ENCODE measurements around the gene CRYBA2. TPM values are rescaled to one million over a fixed set of nuclear protein-coding genes. Genes with fewer than 3 reads are reported as not detected.

CRYBA2 gene
- polyA plus RNA-seq, 1 donor from 2014 or later, result not detected

DNA sequence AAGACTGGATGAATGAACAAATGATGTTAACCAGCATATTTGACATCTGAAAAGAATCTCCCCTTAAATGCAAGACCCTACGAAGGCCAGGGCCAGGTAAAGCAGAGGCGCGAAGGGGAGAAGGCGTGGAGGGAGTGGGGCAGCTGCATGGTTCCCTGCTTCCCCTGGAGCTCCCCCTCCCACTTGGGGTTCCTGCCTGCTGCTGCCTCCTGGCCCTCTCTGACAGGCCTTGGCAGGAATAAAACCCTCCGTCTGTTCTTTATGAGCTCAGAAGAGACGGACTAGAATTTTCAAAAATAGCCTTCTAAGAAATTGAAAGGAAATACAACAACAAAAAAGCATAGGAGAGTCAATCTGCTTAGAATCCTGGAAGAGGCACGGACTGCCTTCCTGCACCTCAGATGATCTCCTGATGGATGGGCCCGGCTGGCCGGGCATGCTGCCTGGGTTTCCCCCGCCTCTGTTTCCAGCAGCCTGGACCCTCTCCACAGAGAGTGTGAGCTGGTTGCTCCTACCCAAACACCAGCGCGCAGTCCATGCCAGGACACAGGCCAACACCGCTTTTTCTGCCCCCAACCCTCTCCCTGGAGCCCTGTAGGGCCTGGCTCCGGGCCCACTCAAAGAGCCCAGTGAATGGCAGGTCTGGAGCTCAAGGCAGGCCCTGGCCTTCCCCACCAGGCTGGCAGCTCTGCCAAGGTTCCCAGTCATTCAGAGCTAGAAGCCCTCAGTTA lies 24.1 kb upstream of the CRYBA2 start:
- Histone ChIP-seq H3K27me3 (ENCODE audit: insufficient read depth, low read depth, low read length) (peaks cover 6% of the 10 kb centered on the region), H3K4me2 (ENCODE audit: low read length) (no peak overlapping the region), H3K4me3 (ENCODE audit: low read length) (no peak overlapping the region)

GRCh38 chr2:219016721-219017120 lies 23.5 kb upstream of the CRYBA2 start:
- H3K36me3 ChIP-seq (ENCODE audit: insufficient read depth, low read length), result no peaks in the 10 kb centered on the region
- H3K4me2 ChIP-seq (ENCODE audit: low read length), result no peak overlapping the region
- H3K27me3 ChIP-seq (ENCODE audit: insufficient read depth, low read depth, low read length), result peaks cover 6% of the 10 kb centered on the region
- no peak overlapping the region for H2AFZ ChIP-seq (ENCODE audit: low read depth, low read length)
- H4K20me1 ChIP-seq (ENCODE audit: insufficient read depth), result no peaks in the 10 kb centered on the region
- no peaks in the 10 kb centered on the region for H3F3A ChIP-seq (ENCODE audit: insufficient read depth, low read length, poor library complexity, severe bottlenecking)
- TF ChIP-seq RAD21 (conservative IDR thresholded peaks at IDR 0.05) (no peak), SMC3 (conservative IDR thresholded peaks at IDR 0.05; ENCODE audit: poor library complexity) (no peak), TAF1 (IDR thresholded peaks at IDR 0.05; ENCODE audit: low read depth) (no peak), EZH2 (IDR thresholded peaks at IDR 0.05; ENCODE audit: borderline replicate concordance, insufficient read depth, low read length, poor library complexity, severe bottlenecking) (no peak), POLR2AphosphoS5 (IDR thresholded peaks at IDR 0.05) (no peak), EP300 (conservative IDR thresholded peaks at IDR 0.05; ENCODE audit: poor library complexity, severe bottlenecking) (no peak), MXI1 (conservative IDR thresholded peaks at IDR 0.05; ENCODE audit: poor library complexity, severe bottlenecking) (no peak)
- TF ChIP-seq, protein P1, sequence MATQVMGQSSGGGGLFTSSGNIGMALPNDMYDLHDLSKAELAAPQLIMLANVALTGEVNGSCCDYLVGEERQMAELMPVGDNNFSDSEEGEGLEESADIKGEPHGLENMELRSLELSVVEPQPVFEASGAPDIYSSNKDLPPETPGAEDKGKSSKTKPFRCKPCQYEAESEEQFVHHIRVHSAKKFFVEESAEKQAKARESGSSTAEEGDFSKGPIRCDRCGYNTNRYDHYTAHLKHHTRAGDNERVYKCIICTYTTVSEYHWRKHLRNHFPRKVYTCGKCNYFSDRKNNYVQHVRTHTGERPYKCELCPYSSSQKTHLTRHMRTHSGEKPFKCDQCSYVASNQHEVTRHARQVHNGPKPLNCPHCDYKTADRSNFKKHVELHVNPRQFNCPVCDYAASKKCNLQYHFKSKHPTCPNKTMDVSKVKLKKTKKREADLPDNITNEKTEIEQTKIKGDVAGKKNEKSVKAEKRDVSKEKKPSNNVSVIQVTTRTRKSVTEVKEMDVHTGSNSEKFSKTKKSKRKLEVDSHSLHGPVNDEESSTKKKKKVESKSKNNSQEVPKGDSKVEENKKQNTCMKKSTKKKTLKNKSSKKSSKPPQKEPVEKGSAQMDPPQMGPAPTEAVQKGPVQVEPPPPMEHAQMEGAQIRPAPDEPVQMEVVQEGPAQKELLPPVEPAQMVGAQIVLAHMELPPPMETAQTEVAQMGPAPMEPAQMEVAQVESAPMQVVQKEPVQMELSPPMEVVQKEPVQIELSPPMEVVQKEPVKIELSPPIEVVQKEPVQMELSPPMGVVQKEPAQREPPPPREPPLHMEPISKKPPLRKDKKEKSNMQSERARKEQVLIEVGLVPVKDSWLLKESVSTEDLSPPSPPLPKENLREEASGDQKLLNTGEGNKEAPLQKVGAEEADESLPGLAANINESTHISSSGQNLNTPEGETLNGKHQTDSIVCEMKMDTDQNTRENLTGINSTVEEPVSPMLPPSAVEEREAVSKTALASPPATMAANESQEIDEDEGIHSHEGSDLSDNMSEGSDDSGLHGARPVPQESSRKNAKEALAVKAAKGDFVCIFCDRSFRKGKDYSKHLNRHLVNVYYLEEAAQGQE (IDR thresholded peaks at IDR 0.05; ENCODE audit: borderline replicate concordance), result no peak
- TF ChIP-seq, protein P2, sequence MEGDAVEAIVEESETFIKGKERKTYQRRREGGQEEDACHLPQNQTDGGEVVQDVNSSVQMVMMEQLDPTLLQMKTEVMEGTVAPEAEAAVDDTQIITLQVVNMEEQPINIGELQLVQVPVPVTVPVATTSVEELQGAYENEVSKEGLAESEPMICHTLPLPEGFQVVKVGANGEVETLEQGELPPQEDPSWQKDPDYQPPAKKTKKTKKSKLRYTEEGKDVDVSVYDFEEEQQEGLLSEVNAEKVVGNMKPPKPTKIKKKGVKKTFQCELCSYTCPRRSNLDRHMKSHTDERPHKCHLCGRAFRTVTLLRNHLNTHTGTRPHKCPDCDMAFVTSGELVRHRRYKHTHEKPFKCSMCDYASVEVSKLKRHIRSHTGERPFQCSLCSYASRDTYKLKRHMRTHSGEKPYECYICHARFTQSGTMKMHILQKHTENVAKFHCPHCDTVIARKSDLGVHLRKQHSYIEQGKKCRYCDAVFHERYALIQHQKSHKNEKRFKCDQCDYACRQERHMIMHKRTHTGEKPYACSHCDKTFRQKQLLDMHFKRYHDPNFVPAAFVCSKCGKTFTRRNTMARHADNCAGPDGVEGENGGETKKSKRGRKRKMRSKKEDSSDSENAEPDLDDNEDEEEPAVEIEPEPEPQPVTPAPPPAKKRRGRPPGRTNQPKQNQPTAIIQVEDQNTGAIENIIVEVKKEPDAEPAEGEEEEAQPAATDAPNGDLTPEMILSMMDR (IDR thresholded peaks at IDR 0.05; ENCODE audit: poor library complexity, severe bottlenecking), result no peak
- no peak overlapping the region for H3K27ac ChIP-seq (ENCODE audit: low read length)
- no peak overlapping the region for H3K4me3 ChIP-seq (ENCODE audit: low read length)
- no peak overlapping the region for H3K9ac ChIP-seq (ENCODE audit: low read length)
- H3K79me2 ChIP-seq (replicated peaks; ENCODE audit: insufficient read depth, low read length), result no peaks in the 10 kb centered on the region
- no peaks in the 10 kb centered on the region for H3K9me3 ChIP-seq (ENCODE audit: low read length)
- no peaks in the 10 kb centered on the region for H3K9me2 ChIP-seq (ENCODE audit: insufficient read depth, low read length)

More for the DNA sequence above, 24.1 kb upstream of the CRYBA2 start:
- Histone ChIP-seq H3F3A (ENCODE audit: insufficient read depth, low read length, poor library complexity, severe bottlenecking) (no peaks in the 10 kb centered on the region), H4K20me1 (ENCODE audit: insufficient read depth) (no peaks in the 10 kb centered on the region), H3K9ac (ENCODE audit: low read length) (no peak overlapping the region), H2AFZ (ENCODE audit: low read depth, low read length) (no peak overlapping the region), H3K9me2 (ENCODE audit: insufficient read depth, low read length) (no peaks in the 10 kb centered on the region), H3K36me3 (ENCODE audit: insufficient read depth, low read length) (no peaks in the 10 kb centered on the region), H3K79me2 (replicated peaks; ENCODE audit: insufficient read depth, low read length) (no peaks in the 10 kb centered on the region), H3K27ac (ENCODE audit: low read length) (no peak overlapping the region), H3K9me3 (ENCODE audit: low read length) (no peaks in the 10 kb centered on the region)
- TF ChIP-seq EP300 (conservative IDR thresholded peaks at IDR 0.05; ENCODE audit: poor library complexity, severe bottlenecking), result no peak
- no peak for TF ChIP-seq EZH2 (IDR thresholded peaks at IDR 0.05; ENCODE audit: borderline replicate concordance, insufficient read depth, low read length, poor library complexity, severe bottlenecking)
- TF ChIP-seq, protein P2 (IDR thresholded peaks at IDR 0.05; ENCODE audit: poor library complexity, severe bottlenecking), result no peak
- no peak for TF ChIP-seq SMC3 (conservative IDR thresholded peaks at IDR 0.05; ENCODE audit: poor library complexity)
- TF ChIP-seq POLR2AphosphoS5 (IDR thresholded peaks at IDR 0.05), result no peak
- TF ChIP-seq RAD21 (conservative IDR thresholded peaks at IDR 0.05), result no peak
- TF ChIP-seq, protein P1 (IDR thresholded peaks at IDR 0.05; ENCODE audit: borderline replicate concordance), result no peak
- no peak for TF ChIP-seq MXI1 (conservative IDR thresholded peaks at IDR 0.05; ENCODE audit: poor library complexity, severe bottlenecking)

Data from neural cell (in vitro differentiated cells).